Activated CD4-positive, alpha-beta T cell treated with anti-CD3 and anti-CD28 coated beads for 48 hours (primary cell): ENCODE measurements around the gene ADAMTS18.

Experiments
- DNase-seq: peaks from one replicate; pipeline ENCODE4 v3.0.0-alpha.2; 2020

Gene ADAMTS18

DNA sequence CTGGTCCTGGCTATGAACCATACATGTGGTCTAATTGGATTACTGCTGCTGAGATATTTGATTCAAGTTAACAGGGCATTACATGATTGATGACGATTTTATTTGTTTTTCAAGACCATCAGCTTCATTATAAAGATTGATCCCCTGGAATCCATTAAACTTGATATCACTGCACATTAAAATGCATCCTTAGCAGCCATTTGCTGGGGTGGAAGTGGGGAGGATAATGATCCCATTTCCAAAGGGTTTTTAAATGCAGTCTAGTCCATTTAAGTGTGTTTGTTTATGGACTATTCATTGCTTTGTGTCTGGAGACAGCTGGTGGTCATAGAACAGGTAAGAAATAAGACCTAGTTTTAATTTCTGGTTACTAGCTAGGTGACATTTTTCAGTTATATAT is 40.9 kb downstream of the ADAMTS18 start:
- no peak for DNase-seq

DNA sequence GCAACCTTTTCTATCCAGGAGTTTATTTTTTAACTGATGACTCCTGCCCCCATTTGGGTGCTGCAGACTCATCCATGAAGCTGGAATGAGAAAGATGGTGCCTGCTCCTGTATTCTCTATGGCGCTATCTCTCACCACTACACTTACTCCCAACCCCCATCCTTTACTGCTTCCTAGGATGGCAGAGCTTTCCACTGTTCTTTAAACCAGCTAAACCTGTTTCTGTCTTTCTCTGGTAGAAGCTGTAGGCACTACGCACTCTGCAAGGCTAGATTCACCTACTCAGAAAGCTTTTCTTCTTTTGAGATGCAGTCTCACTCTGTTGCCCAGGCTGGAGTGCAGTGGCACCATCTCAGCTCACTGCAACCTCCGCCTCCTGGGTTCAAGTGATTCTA is 47.0 kb downstream of the ADAMTS18 start:
- DNase-seq = no peak

DNA sequence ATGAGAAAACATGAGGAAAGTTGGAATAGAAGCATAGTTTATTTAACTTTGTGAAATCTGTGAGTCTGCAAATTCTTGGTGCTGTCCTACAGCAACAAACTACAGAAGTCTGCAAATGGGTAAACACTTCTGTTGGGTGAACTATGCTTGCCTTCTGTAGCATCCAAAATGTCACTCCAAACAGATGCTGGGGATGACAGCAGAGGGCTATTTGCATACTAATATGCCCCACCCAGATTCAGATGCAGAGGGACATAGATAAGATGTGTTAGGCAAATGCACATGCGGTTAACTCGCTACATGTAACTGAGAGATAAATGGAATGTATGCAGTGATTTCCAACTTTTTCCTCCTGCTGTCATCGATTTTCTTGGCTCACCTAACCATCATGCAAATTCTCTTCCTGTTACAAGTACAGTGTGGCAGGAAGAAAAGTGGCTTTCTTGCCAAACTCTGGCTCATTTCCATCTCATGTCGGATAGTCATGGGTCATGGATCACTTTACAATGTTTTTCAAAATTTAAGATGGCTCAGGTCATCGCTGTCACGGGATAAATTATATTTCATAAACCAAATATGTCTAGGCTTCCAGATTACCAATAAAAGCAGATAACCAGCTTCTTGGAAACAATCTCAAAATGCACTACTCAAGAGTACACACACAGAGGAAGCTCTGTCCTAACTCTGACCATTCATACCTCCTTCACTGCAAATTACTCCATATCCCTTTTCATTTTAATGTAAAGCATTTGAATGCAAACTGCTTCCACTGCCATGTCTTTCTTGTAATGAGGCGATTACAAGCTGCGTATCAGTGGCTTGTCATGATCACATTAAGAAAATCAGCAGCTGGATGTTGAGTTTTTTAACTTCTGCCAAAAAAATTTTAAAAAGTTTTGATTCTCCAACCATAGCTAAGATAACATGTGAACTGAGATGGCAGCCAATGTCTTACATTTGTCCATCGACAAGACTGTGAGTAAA is 47.7 kb downstream of the ADAMTS18 start:
- no peak for DNase-seq

DNA sequence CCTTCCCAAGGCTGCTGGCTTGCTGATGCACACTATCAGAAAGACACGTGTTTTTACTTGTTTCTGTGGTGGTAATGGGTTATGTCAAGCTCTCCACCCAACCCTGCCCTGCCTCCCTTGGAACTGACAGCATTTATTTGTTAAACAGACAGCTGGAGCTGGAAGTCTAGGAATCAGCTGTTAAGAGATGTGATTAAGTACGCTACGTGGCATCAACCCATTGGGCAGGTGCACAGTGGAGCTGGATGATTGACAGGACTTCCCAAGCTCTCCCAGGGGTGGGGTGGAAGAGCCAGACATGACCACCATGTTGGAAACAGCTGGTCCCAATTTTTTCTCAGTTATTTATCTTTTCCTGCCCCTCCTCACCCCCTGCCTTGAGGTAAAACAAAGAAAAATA is 49.4 kb downstream of the ADAMTS18 start:
- no peak for DNase-seq

DNA sequence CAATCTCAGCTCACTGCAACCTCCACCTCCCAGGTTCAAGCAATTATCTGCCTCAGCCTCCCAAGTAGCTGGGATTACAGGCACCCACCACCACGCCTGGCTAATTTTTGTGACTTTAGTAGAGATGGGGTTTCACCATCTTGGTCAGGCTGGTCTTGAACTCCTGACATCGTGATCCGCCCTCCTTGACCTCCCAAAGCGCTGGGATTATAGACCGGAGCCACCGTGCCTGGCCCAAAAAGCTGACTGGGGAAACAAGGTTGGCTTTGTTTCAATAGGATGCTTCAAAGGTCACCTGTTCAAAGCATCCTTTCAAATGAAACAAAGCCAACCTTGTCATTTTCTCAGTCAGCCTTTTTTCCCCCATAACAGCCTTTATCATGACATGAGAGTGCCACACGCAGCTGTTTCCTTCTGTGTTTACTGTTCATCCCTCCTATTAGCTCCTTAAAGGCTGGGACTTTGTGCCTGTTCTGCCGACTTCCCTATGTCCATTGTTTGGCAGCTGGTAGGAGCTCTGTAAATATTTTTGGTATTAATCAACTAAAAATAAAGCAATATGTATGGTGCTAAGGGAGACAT is 51.1 kb downstream of the ADAMTS18 start:
- no peak for DNase-seq

DNA sequence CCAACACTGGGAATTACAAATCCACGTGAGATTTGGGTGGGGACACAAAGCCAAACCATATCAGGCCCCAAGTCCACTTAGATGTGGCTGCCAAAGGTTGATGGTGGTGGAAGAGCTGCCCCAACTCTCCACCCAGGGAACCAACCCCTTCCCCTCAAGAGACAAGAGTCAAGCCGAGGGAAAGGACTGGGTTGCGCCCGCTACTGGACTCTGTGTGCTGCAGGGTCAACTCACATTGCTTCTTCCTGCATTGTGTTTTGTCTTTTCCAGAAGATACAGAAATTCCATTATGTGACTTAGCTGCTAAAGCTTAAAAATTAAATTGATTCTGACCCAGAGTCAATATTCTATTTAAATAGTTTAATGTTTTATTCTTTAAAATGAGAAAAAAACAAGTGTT is 58.5 kb downstream of the ADAMTS18 start:
- DNase-seq = peak; percentile 47

DNA sequence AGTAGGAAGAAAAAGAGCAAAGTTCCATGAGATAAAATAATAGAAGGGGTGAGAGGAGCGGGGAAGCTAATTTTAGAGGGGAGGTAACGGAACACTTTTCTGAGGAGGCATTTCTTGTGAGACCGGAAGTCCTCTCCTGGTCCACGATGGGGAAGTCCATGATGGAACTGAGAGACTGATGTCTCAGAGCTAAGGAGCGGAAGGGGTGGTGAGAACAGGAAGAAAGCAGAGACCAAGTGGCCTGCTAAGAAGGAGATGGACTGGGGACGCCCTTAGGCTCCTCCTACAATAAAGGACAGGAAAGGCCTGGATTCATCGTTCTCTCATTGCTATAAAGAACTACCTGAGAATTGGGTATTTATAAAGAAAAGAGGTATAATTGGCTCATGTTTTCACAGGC is 59.4 kb downstream of the ADAMTS18 start:
- no peak for DNase-seq

DNA sequence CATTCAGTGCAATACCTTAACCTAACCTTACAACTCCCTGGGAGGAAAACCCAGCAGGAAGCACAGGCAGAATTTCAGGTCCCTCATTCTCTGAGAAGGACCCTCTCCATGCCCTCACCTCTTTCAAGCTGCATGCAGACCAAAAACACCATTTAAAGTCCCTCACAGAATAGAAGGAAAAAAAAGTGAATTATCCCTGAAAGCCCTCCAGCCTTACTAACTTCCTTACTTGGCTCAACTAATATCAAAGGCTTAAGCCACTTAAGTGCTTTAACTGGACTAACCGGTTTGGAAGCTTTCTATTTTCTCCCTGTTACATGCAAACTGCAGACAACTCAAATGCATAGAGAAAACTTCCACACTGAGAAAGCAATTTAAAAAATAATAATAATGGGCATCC is 60.5 kb downstream of the ADAMTS18 start:
- DNase-seq = no peak

DNA sequence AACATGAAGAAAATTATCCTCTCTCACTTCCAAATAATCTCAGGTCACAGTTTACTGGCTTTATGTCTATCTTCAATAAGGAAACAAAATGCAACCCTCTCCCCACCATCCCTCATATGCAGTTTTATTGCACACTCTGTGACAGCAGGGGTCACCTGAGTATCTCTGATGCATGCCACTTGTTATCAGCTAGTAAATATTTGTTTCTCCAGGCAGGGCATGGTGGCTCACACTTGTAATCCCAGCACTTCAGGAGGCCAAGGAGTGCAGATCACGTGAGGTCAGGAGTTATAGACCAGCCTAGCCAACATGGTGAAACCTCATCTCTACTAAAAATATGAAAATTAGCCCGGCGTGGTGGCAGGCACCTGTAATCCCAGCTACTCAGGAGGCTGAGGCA is 61.1 kb downstream of the ADAMTS18 start:
- DNase-seq = no peak

DNA sequence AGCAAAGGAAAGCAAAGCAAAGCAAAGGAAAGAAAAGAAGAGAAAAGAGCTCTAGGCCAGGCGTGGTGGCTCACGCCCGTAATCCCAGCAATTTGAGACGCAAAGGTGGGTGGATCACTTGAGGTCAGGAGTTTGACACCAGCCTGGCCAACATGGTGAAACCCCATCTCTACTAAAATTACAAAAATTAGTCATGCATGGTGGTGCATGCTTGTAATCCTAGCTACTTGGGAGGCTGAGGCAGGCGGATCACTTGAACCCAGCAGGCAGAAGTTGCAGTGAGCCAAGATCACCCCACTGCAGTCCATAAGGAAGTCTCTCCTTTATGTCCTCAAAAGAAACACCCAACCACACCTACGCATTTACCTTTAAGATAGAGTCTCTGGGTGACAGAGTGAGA is 70.1 kb downstream of the ADAMTS18 start:
- DNase-seq = no peak

DNA sequence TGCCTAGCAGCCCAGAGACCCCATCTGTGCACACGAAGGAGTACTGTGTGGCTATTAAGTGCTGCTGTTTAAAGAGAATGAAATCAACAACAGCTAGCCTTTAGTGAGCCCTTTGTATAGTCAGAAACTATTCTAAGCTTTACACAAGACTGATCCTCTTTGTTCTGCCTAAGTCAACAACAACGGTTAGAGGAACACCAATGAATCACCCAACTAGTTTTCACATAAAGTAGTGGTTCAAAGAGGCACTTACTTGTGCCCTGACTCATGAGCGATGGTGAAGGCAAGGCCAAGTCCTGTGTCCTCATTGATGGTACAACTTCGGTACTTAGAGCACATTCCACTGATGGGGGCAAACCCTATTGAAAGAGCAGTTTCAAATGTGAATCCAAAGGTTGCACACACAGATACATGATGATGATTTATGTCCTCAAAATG is 75.8 kb downstream of the ADAMTS18 start:
- no peak for DNase-seq

DNA sequence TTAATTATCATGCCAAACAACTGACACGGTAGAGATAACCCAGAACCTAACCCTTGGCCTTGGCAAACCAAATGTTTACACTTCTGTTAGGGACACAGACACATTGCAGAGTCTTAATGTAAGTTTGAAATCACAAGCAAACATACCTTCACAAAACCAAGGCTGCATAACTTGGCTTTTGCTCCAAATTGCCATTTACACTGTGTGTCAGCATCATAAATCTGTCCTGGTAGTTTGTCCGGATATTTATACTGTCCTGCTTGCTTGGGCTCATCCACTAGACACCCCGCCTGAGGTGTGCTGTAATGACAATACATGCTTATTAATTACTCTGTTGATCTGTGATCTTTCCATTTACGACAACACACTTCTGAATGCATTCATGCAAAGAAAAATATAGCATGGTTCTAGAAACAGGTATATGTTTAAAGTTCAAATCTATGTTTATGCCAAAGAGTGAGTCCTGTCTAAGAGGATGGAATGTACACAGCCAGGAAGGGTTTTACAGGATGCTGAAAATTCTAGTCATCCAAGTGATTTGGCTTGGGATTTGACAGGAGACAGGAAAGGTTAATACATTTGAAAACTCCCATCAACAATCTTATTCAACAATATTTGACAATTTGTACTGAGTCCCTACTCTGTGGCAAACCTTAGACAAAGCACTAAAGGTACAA is 81.1 kb downstream of the ADAMTS18 start:
- no peak for DNase-seq

DNA sequence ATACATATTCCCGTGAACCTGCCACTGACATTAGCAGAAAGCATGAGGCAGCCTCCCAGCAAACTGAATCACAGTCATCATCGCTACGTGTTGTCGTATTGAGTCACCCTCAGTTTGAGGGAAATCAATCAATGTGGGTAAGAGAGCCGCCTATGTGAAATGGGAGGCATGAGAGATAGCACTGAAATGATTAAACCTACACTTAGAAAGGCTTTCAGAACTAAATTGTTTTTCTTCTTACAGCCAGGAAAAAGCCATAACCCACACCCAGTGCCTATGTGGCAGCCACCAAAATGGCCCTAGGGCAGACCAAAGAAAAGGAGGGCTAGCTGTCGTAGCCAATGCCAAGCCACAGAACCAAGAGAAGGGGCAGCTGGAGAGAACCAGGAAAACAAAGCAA is 90.5 kb downstream of the ADAMTS18 start:
- no peak for DNase-seq

DNA sequence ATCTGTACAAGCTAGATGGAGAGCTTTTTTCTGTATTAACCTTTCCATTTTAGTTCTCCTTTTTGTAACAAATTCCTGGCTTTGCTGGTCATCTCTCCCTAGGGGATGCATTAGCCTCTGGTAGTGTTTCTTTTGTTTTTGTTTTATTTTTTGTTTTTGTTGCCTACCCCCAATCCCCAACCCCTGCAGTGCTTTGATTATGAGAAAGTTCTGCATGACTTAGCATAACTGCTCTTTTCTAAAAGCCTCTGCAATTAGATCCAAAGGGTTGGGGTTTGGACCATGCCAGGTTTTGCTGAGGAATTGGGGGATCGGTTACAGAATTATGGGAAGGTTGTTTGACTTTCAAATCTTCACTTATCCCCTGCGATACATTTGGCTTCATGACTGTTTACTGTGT is 98.2 kb downstream of the ADAMTS18 start:
- no peak for DNase-seq

DNA sequence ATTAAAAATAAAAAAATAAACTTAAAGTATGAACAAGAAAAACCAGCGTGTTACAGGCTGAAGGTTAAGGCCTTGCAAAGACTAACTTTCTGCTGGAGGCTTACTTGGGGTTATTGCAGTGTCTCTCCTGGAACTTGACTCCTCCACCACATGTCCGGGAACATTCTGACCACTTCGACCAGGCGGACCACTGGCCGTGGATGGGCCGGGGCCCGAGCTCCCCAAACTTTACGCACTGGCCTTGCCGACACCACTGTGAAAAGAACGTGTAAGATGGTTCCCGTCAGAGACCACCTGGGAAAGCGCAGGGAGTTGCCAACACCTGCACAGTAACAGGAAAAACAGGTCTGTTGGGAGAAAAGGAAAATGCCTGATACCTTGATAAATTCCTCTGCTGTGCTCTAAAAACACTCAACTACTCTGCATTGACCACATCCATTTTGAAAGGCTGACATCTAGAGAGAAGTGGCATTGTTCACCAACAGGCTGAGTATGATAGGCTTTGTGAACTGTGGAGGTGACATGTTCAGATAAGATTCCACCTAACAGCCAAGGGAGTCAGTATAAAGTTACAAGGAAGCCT is 99.1 kb downstream of the ADAMTS18 start:
- DNase-seq = no peak

DNA sequence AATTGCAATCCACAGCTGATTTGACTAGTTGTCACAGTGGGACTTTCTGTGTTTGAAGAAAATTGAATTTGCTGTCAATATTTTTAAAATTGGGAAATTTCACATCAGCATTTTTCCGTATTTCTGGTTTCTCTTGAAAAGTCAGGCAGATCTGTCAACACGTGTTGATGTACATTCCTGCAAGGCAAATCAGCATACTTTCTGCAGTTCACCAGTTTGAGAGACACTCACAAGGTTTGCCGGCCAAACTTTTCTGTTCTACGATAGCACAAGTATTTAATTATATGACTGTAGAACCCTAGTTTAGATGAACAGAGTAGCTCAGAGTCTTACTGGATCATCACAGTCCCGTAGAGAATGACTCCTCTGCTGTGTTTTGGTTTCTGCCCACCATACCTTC is 102.0 kb downstream of the ADAMTS18 start:
- no peak for DNase-seq

DNA sequence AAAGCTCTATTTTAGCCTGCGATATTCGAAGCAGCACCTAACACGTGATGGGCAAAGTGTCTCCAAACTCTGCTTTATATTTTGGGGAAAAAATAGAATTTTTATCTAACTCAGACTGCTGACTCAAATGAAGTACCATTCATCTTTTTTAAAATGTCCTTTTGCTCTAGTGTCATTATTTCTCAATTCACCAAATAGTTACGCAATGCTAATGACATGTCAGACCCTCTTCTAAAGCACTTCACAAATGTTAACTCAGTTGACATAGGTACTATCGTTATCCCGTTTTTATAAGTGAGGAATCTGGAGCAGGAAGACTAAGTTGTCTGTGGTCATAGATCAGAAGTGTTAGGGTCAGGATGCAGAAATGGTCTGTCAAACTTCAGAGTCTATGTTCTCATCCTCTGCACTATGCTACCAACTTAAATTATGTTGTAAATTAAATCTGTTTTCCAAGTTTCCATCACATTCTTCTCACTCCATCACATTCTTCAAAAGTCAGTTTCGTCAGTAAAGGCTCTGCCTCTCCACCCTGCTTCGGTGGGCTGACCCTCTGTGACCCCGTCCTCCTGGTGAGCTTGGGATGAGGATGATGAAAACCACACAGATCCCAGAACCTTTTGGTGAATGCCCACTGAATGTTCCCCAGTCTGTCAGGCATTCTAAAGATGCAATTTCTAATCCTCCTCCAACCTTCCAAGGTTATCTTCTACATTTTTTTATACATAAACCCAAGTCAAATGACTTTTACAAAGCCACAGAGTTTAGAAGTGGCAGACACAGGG is 102.8 kb downstream of the ADAMTS18 start:
- DNase-seq = no peak

DNA sequence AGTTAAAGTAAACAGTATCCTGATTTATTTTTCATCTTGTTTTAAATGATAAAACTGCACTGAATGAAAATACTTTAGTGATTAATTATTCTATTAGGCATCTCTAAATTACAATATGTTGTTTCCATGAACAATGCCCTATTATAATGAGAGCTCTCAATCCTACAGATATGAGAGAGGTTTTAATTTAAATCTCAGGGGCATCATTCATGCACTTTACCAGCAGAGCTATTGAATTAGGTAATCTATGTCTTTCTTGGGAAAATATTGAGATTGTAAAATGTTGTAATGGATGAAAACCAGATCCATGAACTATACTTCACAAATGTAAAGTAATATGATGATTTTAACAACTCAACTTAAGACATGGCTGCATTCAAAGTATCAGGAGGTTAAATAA is 103.8 kb downstream of the ADAMTS18 start:
- DNase-seq = no peak

DNA sequence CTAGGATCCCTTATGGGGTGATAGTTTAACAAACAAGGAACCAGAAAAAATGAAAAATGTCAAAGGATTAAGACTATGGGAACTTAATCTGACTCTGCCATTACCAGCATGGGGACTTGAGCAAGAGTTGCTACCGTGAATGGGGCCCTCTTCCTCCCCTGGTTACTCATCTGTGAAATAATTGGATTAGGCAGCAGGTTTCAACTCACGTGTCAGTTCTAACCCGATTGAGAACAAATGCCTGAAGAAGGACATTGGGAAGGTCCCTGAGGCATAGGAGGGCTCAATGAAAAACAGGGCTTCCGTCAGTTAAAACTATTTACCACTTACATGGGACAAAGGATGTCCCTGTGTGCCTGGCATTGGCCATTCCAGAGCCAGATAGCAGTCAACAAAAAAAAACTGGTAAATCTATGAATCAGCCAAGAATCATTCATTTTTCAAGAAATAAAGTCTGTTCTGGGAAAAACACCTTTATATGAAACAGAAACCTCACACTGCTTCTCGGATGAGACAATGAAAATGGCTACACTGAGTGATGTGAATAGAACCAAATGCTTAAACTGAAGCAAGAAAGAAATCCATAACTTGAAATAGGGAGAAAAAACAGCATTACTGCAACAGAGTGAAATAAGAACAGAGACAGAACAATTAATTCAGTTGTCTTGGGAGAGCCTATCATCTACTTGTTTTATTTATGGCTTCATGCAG is 104.3 kb downstream of the ADAMTS18 start:
- DNase-seq = peak; percentile 28

DNA sequence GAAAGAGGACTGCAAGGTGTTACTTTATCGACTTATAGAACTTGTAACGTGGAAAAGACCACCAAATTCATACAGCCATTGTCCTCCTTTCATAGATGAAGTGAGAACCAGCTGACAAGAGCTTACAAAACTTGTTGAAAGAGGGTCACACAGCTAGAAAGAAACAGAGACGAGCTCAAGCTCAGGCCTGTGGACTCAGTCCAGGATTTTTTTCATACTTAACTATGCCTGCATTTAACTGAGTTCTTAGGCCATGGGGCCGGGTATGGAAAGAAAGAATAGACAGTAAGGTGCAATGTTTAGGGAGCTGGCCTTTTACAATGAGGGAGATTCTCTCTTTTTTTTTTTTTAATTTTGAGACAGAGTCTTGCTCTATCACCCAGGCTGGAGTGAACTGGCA is 106.1 kb downstream of the ADAMTS18 start:
- DNase-seq = no peak

DNA sequence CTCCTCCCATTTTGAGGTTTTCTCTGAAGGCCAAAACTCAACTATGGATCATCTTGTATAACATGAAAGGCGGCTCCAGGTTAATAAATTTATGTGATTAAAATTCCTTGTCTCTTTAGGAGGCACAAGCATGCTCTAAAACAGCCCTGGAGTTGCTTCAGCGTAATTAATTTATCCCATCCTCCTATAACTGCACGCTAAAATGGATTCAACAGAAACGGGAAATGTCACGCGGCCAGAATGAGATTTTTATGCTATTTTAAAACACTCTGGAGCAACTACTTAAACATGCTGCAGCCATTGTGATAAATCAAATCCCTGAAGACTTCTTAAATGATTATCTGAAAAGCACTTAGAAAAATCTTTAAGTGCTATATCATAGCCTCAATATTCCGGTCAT is 106.6 kb downstream of the ADAMTS18 start:
- DNase-seq = no peak

DNA sequence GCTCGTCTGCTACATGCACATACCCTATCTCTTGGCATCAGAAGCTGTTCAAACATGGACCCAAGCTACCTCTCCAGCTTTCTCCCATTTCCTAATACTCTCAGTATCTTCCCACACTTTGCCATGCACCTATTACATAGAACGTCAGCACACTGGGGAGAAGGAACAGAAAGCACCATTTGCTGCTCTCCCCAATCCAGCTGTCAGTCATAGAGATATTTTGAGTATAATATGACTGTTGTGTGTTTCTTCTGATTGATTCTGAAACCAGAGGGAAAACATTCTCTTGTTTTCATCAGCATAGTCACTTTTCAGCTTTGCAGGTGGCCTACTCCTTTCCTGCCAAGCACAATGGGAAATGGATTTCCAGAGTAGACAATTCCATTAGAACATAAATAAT is 107.1 kb downstream of the ADAMTS18 start:
- no peak for DNase-seq
